NCI-H524 (cell line): ENCODE data around the gene PLSCR3.

Source experiments
- DNase-seq, 2 experiments: peaks; one replicate each; lab custom pipeline; 2025; lab: John Stamatoyannopoulos, UW

PLSCR3 gene

GRCh38 chr17:7405350-7406234 is 11.3 kb upstream of the PLSCR3 start:
- no peak for DNase-seq

DNA sequence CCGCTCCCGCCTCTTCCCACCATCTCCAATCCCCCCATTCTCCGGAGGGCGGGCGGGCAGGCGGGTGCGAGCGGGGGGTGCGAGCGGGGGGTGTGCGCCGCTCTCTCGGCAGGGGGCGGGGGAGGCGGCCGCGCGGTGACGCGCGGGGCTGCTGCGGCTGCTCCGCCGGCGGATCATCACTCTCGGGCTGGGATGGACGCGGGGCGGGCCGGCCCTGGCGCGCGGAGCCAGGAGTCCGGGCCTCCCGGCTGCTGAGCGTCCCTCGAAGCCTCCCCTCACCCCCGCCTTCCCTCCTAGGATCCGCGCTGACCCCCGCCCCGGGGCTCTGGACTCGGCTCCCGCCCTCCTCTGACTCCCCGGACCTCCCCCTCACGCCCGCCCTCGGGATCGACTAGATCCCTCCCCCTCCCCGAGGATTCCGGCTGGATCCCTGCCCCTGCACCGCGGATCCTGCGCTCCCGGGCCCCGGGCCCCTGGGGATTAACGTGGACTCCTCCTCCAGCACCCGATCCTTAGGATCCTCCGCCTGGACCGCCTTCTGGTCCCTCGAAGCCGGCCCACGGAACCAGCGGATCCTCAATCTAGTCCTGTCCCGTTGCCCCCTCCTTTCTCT is 10.5 kb upstream of the PLSCR3 start:
- peak in 1 of 2 experiments; percentile 5 for DNase-seq

DNA sequence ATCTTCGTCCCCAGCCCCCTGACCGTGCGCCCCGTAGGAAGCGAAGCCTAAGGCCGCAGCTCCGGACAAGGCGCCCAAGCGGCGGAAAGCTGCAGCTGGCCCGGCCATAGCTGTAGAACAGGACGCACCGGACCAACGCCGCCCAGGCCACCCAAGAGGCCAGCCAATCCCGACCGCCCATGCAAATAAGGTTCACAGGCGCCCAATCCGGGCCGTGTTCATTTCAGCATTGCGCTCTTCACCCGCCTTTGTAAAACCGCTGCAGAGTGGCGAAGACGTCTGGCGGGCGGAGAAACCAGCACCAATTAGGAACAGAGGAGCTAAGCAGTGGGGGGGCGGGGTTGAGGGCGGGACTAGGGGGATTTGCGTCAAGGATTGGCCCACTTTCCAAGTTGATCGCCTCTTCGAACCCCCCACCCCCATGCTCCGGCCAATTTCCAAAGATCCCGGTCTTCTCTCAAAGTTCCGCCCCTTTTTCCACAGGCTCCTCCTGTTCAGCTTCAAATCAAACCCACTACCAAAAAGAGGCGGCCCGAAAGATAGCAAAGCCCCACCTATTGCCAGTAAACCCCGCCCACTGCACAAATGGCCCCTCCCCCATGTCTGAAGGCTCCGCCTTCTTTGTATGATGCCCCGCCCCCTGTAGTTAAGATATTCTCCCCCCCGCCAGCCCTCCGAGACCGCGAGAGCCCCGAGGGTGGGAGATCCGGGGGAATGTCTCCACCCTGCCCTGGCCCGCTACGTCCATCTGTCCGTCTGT is 9.8 kb upstream of the PLSCR3 start, which contains the start of gene TMEM256:
TMEM256 (minus strand) TSS at position 121 of the 760 bp plus-strand sequence; CDS start at position 108, 13 bp downstream.
- peak; percentile 93 to 95 for DNase-seq

- DNase-seq, result peak in 1 of 2 experiments; percentile 60
These were observed 9.3 kb upstream of the PLSCR3 start for GRCh38 chr17:7403727-7403976.

DNA sequence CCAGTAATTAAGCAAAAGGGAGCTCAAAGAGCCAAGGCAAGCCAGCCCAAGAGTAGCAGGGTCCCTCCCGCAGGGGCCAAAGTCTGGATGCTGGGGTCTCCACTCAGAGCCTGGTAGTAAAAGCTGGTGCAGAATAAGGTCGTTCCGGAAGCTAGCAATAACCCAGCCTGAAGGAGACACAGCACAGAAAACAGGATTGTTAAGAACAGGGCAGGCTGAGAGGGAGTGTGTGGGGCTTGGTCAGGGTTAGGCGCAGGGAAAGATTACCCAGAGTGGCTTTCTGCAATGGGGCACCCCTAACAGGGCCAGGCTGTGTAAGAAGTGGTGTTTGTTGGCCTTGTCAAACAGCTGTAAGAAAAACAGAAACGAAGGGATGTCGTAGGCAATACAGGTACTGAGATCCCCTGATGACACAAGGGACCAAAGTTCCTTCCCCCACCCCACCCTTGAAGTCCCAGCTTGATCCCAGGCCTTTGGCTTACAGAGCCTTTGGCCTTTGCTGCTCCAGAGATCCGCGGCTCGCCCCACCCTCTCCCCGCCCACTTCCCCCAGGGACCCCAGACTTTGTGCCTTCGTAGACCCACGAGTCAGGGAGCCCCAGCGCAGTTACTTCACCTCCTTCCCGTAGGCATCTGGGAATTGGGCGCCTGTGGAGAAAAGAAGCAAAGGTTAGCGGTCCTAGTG is 8.9 kb upstream of the PLSCR3 start:
- peak in 1 of 2 experiments; percentile 20 for DNase-seq

DNA sequence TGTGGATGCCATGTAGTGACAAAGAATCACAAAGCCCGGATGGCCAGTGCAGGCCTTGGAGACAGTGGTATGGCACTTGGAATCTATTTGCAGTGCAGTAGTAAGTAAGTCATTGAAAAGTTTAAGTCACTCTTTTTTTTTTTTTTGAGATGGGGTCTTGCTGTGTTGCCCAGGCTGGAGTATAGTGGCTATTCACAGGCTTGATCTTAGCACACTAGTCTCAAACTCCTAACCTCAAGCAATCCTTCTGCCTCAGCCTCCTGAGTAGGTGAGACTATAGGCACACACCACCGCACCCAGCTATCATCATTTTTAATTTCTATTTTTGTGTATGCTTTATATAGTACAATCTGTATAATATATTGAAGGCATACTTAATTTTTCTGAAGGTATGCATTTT is 4.3 kb upstream of the PLSCR3 start:
- no peak for DNase-seq

DNA sequence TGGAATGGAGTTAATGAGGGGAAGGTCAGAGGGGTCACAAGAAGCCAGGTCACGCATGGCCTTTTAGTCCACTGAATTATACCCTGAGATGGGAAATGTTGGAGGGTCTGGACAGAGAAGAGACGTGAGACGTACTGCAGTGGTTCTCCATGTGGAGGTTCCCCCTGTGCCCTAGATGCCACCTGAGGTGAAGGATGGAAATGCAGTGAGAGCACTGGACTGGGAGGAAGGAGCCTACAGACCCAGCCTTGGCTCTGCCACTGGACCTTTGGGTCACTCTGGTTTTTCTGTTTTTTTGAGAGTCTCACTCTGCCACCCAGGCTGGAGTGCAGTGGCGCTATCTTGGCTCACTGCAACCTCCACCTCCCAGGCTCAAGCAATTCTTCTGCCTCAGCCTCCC is 1.8 kb upstream of the PLSCR3 start:
- no peak for DNase-seq

- DNase-seq, result peak in 1 of 2 experiments; percentile 29
These were observed 493 bp downstream of the PLSCR3 start for GRCh38 chr17:7393613-7394451.

DNA sequence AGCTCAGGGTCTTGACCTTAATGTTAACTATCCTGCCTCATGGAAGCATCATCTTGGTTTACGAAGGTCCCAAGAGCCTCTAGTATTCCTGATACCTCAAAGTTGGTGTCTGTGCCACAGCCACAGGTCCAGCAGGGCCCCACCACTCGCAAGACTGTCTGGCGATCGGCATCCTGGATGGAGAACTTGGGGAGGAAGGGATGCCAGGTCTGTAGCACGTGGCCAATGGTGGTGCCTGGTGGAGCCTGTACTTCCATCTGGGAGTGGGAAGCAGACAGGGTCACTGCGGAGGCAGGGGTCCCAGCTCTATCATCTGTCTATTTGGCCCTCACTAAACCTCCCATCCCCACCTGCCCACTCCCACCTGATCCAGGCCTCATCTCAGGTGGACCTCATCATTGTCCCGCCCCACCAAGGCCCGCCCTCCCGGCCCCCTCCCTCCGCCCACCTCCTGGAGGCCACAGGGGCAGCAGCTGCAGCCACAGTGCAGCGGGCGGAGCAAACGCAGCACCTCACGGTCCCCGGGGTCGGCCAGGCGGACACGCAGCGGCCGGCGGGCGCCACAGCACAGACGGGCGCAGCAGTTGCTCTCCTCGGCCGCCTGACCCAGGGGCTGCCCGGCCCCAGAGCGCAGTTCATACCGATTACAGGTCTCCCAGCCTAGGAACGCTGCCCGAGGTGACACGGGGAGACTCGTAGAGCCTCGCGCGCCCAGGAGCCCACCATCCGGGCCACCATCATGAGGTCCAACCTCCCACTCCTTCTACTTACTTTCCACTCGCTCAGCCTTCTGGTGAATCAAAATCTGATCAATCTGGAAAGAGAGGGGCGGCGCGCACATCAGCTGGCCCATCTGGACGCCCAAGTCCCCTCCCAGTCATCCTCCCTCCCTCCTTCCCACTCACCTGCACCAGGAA is 1.4 kb downstream of the PLSCR3 start:
- no peak for DNase-seq

GRCh38 chr17:7391307-7391706 is 3.0 kb downstream of the PLSCR3 start:
- no peak for DNase-seq

- no peak for DNase-seq
These were observed 4.1 kb downstream of the PLSCR3 start for GRCh38 chr17:7389924-7390910.

- DNase-seq, result no peak
These were observed 5.5 kb downstream of the PLSCR3 start for GRCh38 chr17:7388856-7389255.

- DNase-seq, result no peak
These were observed 9.7 kb downstream of the PLSCR3 start for GRCh38 chr17:7384489-7385081.

- DNase-seq, result no peak
These were observed 10.4 kb downstream of the PLSCR3 start for GRCh38 chr17:7383742-7384488.

GRCh38 chr17:7383371-7383741 is 11.0 kb downstream of the PLSCR3 start:
- DNase-seq, result no peak

DNA sequence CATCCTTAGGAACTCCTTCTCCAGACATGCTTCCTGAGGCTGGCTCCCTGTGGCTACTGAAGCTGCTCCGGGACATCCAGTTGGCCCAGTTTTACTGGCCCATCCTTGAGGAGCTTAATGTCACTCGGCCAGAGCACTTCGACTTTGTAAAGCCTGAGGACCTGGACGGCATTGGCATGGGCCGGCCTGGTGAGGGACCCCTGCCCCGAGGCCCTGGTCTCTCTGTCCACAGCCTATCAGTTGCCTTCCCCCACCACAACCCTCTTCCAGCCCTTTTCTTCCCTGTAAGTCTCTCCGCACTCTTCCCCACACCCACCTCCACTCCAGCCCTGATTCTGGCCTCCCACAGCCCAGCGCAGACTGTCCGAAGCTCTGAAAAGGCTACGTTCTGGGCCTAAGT is 11.4 kb downstream of the PLSCR3 start:
- no peak for DNase-seq

DNA sequence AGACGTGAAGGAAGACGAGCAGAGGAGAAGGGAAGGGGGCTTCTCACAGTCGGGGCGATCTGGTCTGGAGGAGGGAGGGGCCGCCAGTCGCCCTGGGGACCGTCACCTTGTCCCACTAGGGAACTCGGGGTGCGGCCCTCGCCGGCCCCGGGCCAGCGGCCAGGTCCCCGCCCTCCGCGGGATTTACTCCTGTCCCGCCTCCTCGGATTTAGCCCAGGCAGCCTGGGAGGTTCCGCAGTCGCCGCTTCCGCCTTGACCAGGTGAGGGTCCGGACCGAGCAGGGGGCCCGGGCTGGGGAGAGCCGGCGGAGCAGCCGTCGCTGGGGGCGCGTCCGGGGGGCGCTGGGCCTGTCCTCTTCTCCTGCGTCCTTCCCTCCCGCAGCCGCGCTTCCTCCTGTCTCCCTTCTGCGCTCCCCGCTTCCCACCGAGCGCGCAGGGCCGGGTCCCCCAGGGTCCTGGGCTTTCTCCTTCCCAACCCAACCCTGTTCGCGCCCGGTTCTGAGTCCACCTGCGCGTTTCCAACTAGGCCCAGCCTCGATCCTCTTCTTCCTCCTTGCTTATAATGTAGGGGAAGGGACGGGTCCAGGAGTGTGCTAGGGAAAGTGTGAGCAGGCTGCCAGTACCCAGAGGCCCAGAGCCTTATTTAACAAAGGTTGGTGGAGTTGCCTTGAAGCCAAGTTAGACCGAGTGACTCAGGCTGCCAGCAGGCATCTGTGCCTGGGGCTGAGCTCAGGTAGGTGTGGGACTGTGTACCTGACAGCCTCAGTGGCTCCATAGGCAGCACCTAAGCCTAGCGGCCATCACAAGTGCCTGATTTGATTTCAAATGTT is 13.3 kb downstream of the PLSCR3 start, which contains the start of gene TNK1:
TNK1 (plus strand) TSS at position 235 of the 829 bp plus-strand sequence. CDS start 1,838 bp downstream, outside the sequence.
- DNase-seq, result no peak
